CD4-positive, alpha-beta T cell treated with Interleukin-12 subunit alpha and Interleukin-12 subunit beta, for 1 hour (primary cell): Measurements from ENCODE around the gene ERP27.

Experiments
- DNase-seq: peaks from one replicate; pipeline ENCODE4 v3.0.0-alpha.2; 2020

ERP27 gene

DNA sequence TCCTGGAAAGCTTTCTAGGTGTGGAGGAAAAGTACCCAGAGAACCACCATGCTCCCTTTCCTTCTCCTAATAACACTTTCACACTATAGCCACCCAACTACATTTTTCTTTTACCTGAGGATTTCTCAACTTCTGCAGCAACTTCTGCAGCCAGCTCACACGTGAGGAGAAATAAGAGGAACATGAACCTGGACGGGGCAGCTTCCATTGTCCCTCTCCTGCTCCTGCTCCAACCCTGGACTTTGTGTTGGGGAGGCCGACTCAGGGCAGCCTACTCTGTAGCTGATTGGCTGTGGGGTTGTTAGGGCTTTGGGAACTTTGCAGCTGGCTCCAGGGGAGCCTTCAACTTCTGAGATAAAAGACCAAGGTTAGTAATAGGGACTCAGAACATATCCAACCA lies at the start of gene ERP27:
Gene ERP27 (minus strand): TSS at position 237 of the 400 bp plus-strand sequence. CDS start 29 bp downstream, at position 208.
- no peak for DNase-seq

DNA sequence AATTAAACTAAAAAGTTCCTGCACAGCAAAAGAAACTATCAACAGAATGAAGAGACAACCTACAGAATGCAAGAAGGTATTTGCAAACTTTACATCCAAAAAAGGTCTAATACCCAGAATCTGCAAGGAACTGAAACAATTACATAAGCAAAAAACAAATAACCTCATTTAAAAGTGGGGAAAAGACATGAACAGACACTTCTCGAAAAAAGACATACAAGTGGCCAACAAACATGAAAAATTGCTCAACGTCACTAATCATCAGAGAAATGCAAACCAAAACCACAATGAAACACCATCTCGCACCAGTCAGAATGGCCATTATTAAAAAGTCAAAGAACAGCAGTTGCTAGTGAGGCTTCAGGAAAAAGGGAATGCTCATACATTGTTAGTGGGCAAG lies 49.7 kb upstream of the ERP27 start:
- no peak for DNase-seq

GRCh38 chr12:14986449-14986848 lies 48.1 kb upstream of the ERP27 start:
- DNase-seq: no peak

GRCh38 chr12:14984766-14985285 lies 46.5 kb upstream of the ERP27 start:
- no peak for DNase-seq

GRCh38 chr12:14984036-14984435 lies 45.7 kb upstream of the ERP27 start:
- DNase-seq: no peak

GRCh38 chr12:14982991-14983390 lies 44.7 kb upstream of the ERP27 start:
- DNase-seq: no peak

GRCh38 chr12:14982562-14982961 lies 44.2 kb upstream of the ERP27 start:
- DNase-seq: no peak

GRCh38 chr12:14981049-14981448 lies 42.7 kb upstream of the ERP27 start:
- no peak for DNase-seq

GRCh38 chr12:14979468-14979867 lies 41.1 kb upstream of the ERP27 start:
- DNase-seq: no peak

- DNase-seq: no peak
Observed at GRCh38 chr12:14976658-14977057, 38.3 kb upstream of the ERP27 start.

GRCh38 chr12:14975457-14975856 lies 37.1 kb upstream of the ERP27 start:
- no peak for DNase-seq

- no peak for DNase-seq
Observed at GRCh38 chr12:14974633-14975032, 36.3 kb upstream of the ERP27 start.

DNA sequence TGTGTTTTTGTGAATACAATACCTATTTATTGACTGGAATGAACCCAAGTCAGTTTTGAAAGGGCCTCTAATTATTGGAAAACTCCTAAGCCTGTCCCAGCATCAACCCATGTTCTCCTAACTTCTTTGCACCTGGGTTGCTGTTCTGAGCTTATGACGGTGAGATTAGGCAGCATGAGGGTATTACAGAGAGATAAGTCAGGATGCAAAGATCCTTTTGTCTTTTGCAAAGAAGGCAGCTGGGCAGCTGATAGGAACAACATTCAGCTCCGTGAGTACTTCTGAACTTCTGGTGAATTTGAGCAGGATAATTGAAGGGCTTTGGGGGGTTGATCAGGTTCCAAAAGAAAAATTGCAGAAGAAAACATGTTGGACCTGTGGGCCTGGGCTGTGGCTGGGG lies 34.5 kb upstream of the ERP27 start, which contains the start of gene PDE6H:
Gene PDE6H (plus strand): TSS at position 227 of the 400 bp plus-strand sequence. CDS start 4,971 bp downstream, outside the sequence.
- DNase-seq: no peak

DNA sequence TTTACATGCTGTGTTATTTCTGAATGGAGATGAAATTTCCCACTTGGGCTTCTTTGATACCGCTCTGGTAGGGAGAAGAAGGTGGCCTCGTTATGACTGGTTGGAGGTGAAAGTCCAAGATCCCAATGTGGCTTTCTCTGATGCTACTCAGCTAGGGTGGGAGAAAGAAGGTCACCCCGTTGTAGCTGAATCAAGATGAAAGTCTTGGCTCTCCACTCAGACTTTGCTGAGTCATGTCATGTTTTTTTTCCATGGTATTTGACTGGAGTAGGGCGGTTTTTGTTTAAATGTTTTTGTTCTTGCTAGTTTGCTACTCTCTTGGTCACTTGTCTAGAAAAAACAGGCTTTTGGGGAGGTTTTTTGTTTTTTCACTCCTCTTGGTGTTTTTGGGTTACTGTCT lies 32.1 kb upstream of the ERP27 start:
- DNase-seq: no peak

- no peak for DNase-seq
Observed at GRCh38 chr12:14968478-14968877, 30.1 kb upstream of the ERP27 start.

- DNase-seq: no peak
Observed at GRCh38 chr12:14965221-14965620, 26.9 kb upstream of the ERP27 start.

DNA sequence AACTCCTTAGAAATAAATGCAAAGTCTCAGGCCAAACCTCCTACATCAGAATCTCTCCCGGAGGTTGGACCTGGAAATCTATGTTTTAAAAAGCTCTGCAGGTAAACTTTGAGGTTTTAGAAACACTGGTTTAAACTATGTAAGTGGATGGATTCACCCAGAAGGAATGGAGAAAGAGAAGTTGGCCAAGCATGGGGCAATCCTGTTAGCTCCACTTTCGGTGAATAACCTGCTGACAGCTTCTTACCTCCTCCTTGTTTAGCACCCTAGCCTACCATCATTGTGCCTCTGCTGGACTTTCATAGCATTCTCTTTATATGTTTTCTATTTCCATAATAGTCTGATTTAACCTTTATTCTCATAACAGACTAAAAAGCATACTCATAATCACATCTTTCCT lies 26.1 kb upstream of the ERP27 start:
- DNase-seq: no peak

DNA sequence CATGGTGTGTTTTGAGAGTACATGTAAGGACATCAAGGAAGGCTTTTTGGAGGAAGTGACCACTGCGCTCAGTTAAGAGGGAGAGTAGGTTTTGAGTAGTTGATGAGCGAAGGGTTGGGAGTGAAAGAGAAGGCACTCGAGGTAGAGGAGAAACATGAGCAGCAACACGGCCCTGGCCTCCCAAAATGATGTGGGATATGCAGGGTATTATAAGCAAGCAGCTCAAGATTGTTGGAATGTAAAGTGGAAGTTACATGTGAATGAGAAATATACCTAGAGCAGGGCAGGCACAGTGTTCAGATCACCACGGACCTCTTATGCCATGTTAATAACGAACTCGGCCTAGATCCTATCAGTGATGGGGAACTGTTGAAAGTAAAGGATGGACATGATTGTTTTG lies 25.2 kb upstream of the ERP27 start:
- no peak for DNase-seq

DNA sequence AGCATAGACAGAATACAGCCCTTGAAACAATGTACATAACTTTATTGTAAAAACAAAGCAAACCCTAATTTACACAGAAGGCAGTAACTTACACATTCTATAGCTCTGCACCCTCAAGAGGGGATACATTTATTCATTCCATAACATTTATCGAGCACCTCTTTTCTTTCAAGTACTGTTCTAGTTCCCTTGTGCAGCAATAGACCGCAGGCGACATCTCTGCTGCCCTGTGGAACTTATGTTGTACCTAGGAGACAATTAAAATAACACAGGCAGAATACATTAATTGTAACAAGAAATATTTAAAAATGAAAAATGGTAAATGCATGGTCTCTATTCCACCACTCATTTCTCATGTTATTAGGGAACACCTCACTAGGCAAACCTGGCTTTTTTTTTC lies 24.5 kb upstream of the ERP27 start:
- DNase-seq: no peak

GRCh38 chr12:14962153-14962539 lies 23.8 kb upstream of the ERP27 start:
- DNase-seq: peak; percentile 36

- peak; percentile 92 for DNase-seq
Observed at GRCh38 chr12:14961466-14962152, 23.3 kb upstream of the ERP27 start, which contains the start of gene ARHGDIB. ARHGDIB (minus strand) TSS chr12:14961601; CDS start chr12:14950712, 10,889 bp downstream.

- DNase-seq: peak; percentile 73
Observed at GRCh38 chr12:14960548-14961465, 22.5 kb upstream of the ERP27 start.

DNA sequence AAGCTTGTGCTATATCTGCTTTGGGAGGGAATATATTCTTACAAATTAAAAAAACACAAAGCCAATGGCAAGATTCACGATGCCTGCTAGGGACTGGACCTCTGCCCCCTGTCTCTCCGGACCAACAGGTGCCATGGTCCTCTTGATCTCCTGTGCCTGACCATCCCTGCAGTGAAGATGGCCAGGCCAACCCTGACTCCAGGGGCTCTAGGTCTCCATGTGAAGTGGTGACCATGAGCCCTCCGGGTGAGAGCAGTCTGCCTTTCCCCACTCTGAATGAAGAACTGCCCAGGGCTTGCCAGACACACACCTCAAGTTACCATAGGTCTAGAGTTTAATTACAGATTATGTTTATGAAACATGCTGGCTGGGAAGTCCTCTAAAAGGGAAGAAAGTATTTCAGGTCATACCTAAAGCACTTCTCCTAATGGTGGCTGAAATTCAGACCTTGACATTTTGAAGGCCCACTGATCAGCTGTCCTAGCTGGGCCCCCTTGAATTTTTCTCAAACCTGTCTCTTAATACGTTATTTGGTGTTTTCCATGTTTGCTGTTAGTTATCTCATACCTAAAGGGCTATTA lies 21.7 kb upstream of the ERP27 start:
- DNase-seq: peak; percentile 33
